22Rv1 (cell line): Measurements from ENCODE around the gene SLC25A12.

Source experiments
- H3K27ac ChIP-seq: fragments of 450-650 bp; 2 replicates; pipeline ENCODE4 v1.5.1; 2017
- ZFX ChIP-seq: fragments of 450-650 bp; IDR thresholded peaks from 2 replicates; pipeline ENCODE4 v1.6.1; 2017; ENCODE audit warnings: antibody characterized with exemption, borderline replicate concordance
- TF ChIP-seq, protein P1 (sequence below): fragments of 450-650 bp; IDR thresholded peaks from 2 replicates; pipeline ENCODE4 v1.5.1; 2017; ENCODE audit warnings: mild to moderate bottlenecking

Gene SLC25A12

DNA sequence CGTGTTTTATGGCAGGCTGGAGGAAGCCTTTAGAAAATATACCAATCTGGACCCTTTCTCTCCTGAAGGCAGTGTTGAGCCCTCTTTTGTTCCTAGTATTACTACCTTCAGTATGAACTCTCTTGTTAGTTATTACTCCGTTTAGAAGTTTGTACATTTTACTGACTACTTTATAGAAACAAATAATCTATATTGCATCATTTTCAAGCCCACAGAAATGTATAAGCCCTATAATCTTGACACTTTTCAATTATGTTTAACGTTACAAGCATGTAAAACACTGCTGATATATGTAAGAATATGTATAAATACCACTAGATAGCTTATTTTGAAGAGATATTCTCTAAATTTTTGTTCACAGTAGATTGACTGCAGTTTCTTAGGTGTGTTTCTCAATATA is 64.0 kb downstream of the SLC25A12 start:
- TF ChIP-seq, protein P1, sequence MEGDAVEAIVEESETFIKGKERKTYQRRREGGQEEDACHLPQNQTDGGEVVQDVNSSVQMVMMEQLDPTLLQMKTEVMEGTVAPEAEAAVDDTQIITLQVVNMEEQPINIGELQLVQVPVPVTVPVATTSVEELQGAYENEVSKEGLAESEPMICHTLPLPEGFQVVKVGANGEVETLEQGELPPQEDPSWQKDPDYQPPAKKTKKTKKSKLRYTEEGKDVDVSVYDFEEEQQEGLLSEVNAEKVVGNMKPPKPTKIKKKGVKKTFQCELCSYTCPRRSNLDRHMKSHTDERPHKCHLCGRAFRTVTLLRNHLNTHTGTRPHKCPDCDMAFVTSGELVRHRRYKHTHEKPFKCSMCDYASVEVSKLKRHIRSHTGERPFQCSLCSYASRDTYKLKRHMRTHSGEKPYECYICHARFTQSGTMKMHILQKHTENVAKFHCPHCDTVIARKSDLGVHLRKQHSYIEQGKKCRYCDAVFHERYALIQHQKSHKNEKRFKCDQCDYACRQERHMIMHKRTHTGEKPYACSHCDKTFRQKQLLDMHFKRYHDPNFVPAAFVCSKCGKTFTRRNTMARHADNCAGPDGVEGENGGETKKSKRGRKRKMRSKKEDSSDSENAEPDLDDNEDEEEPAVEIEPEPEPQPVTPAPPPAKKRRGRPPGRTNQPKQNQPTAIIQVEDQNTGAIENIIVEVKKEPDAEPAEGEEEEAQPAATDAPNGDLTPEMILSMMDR, result no peak
- TF ChIP-seq ZFX, result no peak
- no peak overlapping the region for H3K27ac ChIP-seq

DNA sequence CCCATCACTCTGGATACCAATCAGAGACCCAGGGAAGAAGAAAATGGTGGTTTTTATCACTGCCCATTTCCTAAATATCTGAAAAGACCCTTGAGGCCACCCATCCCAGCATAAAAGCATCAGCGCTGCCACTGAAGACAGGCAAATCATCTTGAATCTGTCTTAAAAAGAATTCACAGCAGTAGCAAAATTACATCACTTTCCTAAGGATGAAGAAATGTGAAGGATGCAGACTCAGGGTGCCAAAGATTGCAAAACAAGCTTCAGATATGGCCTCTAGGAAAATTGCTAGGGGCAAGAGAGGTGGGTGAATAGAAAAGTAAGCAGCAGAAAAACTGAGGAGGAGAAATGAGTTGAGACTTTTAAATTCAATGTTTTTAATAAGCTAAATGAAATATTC is 70.0 kb downstream of the SLC25A12 start:
- no peak for TF ChIP-seq ZFX
- TF ChIP-seq, protein P1, result no peak

GRCh38 chr2:171822525-171823322 is 71.3 kb downstream of the SLC25A12 start:
- H3K27ac ChIP-seq, result no peak overlapping the region
- TF ChIP-seq, protein P1, result no peak
- TF ChIP-seq ZFX, result no peak

More for the DNA sequence above, 70.0 kb downstream of the SLC25A12 start:
- no peak overlapping the region for H3K27ac ChIP-seq

- TF ChIP-seq ZFX, result no peak
- TF ChIP-seq, protein P1, result no peak
- H3K27ac ChIP-seq, result no peak overlapping the region
Measured at GRCh38 chr2:171819453-171819852, 74.6 kb downstream of the SLC25A12 start.

DNA sequence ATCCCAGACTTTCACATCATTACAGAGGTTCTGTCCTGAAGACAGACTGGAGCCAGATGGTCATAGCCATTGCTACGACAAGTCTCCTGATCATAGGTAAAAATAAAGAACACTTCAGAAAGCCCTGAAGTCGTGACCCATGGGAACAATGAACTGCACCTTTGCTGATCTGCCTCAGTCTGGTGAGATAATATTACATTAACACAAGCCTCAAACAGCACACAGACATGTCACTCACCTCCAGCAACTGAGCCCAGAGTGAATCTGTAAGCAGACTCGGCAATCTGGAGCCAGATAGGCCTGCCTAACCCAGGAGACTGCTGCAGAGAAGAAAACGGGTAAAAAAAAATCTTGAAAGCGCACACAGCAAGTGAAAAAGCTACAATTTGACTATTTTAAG is 79.2 kb downstream of the SLC25A12 start:
- no peak overlapping the region for H3K27ac ChIP-seq
- TF ChIP-seq, protein P1, result no peak
- no peak for TF ChIP-seq ZFX

- TF ChIP-seq ZFX, result no peak
- TF ChIP-seq, protein P1, result no peak
- no peak overlapping the region for H3K27ac ChIP-seq
Measured at GRCh38 chr2:171814174-171814573, 79.9 kb downstream of the SLC25A12 start.

- no peak overlapping the region for H3K27ac ChIP-seq
- TF ChIP-seq ZFX, result no peak
- TF ChIP-seq, protein P1, result no peak
Measured at GRCh38 chr2:171813729-171814128, 80.3 kb downstream of the SLC25A12 start.
